ENCODE data around the gene TFF1.

The TFF1 gene

DNA sequence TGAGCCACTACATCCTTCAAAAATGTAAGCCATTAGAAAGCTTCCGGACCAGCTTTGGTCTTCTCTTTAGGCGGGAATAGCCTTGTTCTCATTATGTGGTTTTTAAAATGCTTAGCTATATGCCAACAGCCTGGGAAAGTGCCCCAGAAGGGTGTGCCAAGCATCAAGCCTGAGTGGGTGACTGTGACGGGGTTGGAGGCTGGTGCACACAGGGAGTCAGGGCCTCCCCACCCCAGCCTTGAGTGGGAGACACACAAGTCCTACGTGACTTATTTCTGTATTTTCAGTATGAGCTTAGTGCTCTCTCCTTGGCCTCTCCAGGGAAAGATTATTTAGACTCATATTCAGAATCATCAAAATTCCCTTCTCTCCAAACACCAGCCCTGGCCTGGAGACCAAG is 47.2 kb upstream of the TFF1 start:
- TF ChIP-seq, protein P1, sequence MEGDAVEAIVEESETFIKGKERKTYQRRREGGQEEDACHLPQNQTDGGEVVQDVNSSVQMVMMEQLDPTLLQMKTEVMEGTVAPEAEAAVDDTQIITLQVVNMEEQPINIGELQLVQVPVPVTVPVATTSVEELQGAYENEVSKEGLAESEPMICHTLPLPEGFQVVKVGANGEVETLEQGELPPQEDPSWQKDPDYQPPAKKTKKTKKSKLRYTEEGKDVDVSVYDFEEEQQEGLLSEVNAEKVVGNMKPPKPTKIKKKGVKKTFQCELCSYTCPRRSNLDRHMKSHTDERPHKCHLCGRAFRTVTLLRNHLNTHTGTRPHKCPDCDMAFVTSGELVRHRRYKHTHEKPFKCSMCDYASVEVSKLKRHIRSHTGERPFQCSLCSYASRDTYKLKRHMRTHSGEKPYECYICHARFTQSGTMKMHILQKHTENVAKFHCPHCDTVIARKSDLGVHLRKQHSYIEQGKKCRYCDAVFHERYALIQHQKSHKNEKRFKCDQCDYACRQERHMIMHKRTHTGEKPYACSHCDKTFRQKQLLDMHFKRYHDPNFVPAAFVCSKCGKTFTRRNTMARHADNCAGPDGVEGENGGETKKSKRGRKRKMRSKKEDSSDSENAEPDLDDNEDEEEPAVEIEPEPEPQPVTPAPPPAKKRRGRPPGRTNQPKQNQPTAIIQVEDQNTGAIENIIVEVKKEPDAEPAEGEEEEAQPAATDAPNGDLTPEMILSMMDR (conservative IDR thresholded peaks at IDR 0.05; ENCODE audit: low read depth, low read length) = no peak
- Histone ChIP-seq H3K79me2 (ENCODE audit: insufficient read depth, low read depth) (no peaks in the 10 kb centered on the region), H2AFZ (ENCODE audit: low read depth) (no peak overlapping the region), H4K20me1 (ENCODE audit: insufficient read depth) (no peaks in the 10 kb centered on the region), H3K4me3 (IDR thresholded peaks at IDR 0.05; ENCODE audit: insufficient read depth, low read depth, low read length) (no peak overlapping the region), H3K36me3 (ENCODE audit: insufficient read depth) (no peaks in the 10 kb centered on the region), H3K4me1 (ENCODE audit: low read depth, poor library complexity, severe bottlenecking) (no peaks in the 10 kb centered on the region), H3K9ac (no peak overlapping the region), H3K27ac (no peak overlapping the region), H3K4me2 (no peak overlapping the region), H3K27me3 (ENCODE audit: insufficient read depth, low read depth) (peaks cover 41% of the 10 kb centered on the region; the same call in 1 of the 2 replicates)

DNA sequence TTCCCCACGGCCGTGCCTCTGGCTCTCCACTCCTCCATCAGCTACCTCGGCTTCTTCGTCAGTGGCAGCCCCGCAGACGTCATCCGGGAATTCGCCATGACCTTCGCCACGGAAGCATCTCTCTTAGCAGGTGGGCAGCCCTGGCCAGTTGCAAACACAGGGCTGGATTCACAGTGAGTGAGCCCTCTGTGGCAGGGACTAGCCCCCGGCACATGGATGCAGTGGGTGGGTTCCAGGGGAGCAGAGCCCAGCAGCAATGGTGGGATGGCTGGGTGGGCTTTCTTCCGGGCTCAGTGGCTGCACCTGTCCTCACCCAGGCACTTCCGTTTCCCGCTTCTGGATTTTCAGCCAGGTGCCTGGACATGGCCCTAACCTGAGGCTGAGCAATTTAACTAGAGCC is 46.8 kb upstream of the TFF1 start:
- Histone ChIP-seq H3K4me3 (IDR thresholded peaks at IDR 0.05; ENCODE audit: insufficient read depth, low read depth, low read length) (no peak overlapping the region), H3K4me1 (ENCODE audit: low read depth, poor library complexity, severe bottlenecking) (no peaks in the 10 kb centered on the region), H3K27me3 (ENCODE audit: insufficient read depth, low read depth) (peaks cover 42% of the 10 kb centered on the region; the same call in 1 of the 2 replicates), H3K79me2 (ENCODE audit: insufficient read depth, low read depth) (no peaks in the 10 kb centered on the region), H3K4me2 (no peak overlapping the region), H3K36me3 (ENCODE audit: insufficient read depth) (no peaks in the 10 kb centered on the region), H4K20me1 (ENCODE audit: insufficient read depth) (no peaks in the 10 kb centered on the region), H3K9ac (no peak overlapping the region), H3K27ac (no peak overlapping the region), H2AFZ (ENCODE audit: low read depth) (no peak overlapping the region)
- TF ChIP-seq, protein P1 (conservative IDR thresholded peaks at IDR 0.05; ENCODE audit: low read depth, low read length) = no peak

DNA sequence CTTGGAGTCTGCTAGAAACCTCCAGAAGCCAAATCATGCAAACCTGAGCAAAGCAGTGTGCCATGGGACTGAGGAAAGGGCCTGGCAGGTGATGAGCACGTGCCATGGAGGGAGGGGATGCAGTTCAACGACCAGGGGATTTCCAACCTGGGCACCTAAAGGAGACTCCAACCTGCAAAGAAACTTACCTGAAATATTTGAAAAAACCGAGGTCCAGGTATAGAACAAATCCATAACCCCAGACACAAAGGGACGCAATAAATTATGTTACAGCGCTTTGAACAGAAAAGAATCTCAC is 46.2 kb upstream of the TFF1 start:
- no peaks in the 10 kb centered on the region for H3K4me1 ChIP-seq (ENCODE audit: low read depth, poor library complexity, severe bottlenecking)
- H3K9ac ChIP-seq = no peak overlapping the region
- H3K36me3 ChIP-seq (ENCODE audit: insufficient read depth) = no peaks in the 10 kb centered on the region
- no peaks in the 10 kb centered on the region for H4K20me1 ChIP-seq (ENCODE audit: insufficient read depth)
- no peaks in the 10 kb centered on the region for H3K79me2 ChIP-seq (ENCODE audit: insufficient read depth, low read depth)
- H3K4me3 ChIP-seq (IDR thresholded peaks at IDR 0.05; ENCODE audit: insufficient read depth, low read depth, low read length) = no peak overlapping the region
- H3K27ac ChIP-seq = no peak overlapping the region
- no peak overlapping the region for H2AFZ ChIP-seq (ENCODE audit: low read depth)
- H3K27me3 ChIP-seq (ENCODE audit: insufficient read depth, low read depth) = peaks cover 46% of the 10 kb centered on the region; the same call in 1 of the 2 replicates
- TF ChIP-seq, protein P1 (conservative IDR thresholded peaks at IDR 0.05; ENCODE audit: low read depth, low read length) = no peak
- H3K4me2 ChIP-seq = no peak overlapping the region

- Histone ChIP-seq H3K36me3 (ENCODE audit: insufficient read depth) (no peaks in the 10 kb centered on the region), H2AFZ (ENCODE audit: low read depth) (no peak overlapping the region), H3K4me3 (IDR thresholded peaks at IDR 0.05; ENCODE audit: insufficient read depth, low read depth, low read length) (no peak overlapping the region), H3K27ac (no peak overlapping the region), H3K4me2 (no peak overlapping the region), H3K27me3 (ENCODE audit: insufficient read depth, low read depth) (peaks cover 44% of the 10 kb centered on the region; the same call in 1 of the 2 replicates), H3K4me1 (ENCODE audit: low read depth, poor library complexity, severe bottlenecking) (no peaks in the 10 kb centered on the region), H4K20me1 (ENCODE audit: insufficient read depth) (no peaks in the 10 kb centered on the region), H3K79me2 (ENCODE audit: insufficient read depth, low read depth) (no peaks in the 10 kb centered on the region), H3K9ac (no peak overlapping the region)
- TF ChIP-seq, protein P1 (conservative IDR thresholded peaks at IDR 0.05; ENCODE audit: low read depth, low read length) = no peak
Measured at GRCh38 chr21:42411891-42412635, 45.7 kb upstream of the TFF1 start.
